ENCODE data around the gene KCNIP1.

DNA sequence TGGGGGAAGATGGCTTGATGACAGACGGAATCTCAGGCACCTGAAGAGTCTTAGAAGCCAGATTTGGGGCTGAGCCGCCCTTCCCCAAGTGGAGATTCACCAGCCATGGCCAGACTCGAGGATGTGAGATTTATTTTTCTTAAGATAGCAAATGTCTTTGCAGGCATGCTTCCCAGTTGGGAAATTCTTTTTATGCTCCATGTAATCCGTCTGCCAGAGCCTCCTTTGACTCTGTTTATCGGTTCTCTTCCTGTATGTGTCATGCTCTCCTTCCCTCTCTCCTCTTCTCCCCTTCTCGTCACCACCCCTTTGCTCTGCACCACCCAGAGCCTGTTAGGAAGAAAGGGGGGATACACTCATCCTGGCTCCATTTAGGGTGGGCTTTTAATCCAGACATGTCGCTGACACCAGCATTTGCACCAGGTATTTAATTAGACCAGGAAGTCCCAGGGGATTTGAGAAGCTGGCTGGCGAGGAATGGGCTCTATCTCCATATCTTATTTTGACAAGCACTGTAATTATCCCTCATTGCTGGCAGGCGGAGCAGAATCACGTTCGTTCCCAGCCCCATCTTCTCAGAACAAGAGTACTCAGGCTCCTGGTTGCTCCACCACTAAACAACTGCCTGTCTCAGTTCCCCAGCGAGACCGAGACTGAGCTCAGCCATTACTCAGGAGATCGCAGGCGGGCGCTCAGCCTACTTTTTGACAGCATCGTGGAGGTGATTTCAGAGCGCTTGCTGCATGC lies 50.9 kb downstream of the KCNIP1 start:
- TF ChIP-seq, protein P1, sequence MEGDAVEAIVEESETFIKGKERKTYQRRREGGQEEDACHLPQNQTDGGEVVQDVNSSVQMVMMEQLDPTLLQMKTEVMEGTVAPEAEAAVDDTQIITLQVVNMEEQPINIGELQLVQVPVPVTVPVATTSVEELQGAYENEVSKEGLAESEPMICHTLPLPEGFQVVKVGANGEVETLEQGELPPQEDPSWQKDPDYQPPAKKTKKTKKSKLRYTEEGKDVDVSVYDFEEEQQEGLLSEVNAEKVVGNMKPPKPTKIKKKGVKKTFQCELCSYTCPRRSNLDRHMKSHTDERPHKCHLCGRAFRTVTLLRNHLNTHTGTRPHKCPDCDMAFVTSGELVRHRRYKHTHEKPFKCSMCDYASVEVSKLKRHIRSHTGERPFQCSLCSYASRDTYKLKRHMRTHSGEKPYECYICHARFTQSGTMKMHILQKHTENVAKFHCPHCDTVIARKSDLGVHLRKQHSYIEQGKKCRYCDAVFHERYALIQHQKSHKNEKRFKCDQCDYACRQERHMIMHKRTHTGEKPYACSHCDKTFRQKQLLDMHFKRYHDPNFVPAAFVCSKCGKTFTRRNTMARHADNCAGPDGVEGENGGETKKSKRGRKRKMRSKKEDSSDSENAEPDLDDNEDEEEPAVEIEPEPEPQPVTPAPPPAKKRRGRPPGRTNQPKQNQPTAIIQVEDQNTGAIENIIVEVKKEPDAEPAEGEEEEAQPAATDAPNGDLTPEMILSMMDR (IDR thresholded peaks at IDR 0.05 in 8 of 11, conservative IDR thresholded peaks at IDR 0.05 in 3 of 11), result no peak
- no peak for TF ChIP-seq POLR2A (IDR thresholded peaks at IDR 0.05)
